H1 (cell line): ENCODE data around the gene PLEKHA3. TPM values are rescaled to one million over a fixed set of nuclear protein-coding genes. Genes with fewer than 3 reads are reported as not detected.

Experiments
- CTCF ChIA-PET: fragments of 300-600 bp; sonication (Branson Sonifier 250); formaldehyde crosslinking; loops from one replicate; lab custom pipeline; 2021; ENCODE audit not compliant: partially characterized antibody; lab: Charles Lee
- POLR2A ChIA-PET: fragments of 300-600 bp; sonication (Branson Sonifier 250); formaldehyde crosslinking; loops from one replicate; lab custom pipeline; 2021; ENCODE audit warnings: inconsistent platforms; ENCODE audit not compliant: partially characterized antibody; lab: Charles Lee
- DNase-seq, 2 experiments: peaks; one replicate each; pipeline versions ENCODE4 v3.0.0 to v3.0.0-alpha.2; 2010 to 2022; ENCODE audit warnings: low spot score in 2 of 2, low read depth in 1 of 2, mixed read lengths in 1 of 2
- FAIRE-seq: peaks from 2 replicates; lab custom pipeline; 2011; peaks lifted over from hg19 to GRCh38; lab: Jason Lieb, UNC
- H2AFZ ChIP-seq: 2 replicates; pipeline ENCODE4 v1.8.1; 2012; ENCODE audit warnings: low read length, inconsistent platforms
- H2AK5ac ChIP-seq: 2 replicates; pipeline ENCODE4 v1.6.1; 2013; ENCODE audit warnings: low read depth, low read length
- H2BK120ac ChIP-seq: replicated peaks from 2 replicates; pipeline ENCODE3; 2013; ENCODE audit warnings: low read depth, low read length, inconsistent platforms
- H2BK12ac ChIP-seq: 2 replicates; pipeline ENCODE4 v1.6.1; 2013; ENCODE audit warnings: low read depth, low read length
- H2BK15ac ChIP-seq: 2 replicates; pipeline ENCODE4 v1.6.1; 2013; ENCODE audit warnings: low read length
- H2BK20ac ChIP-seq: 2 replicates; pipeline ENCODE4 v1.6.1; 2013; ENCODE audit warnings: low read length
- H2BK5ac ChIP-seq: 2 replicates; pipeline ENCODE4 v1.6.1; 2013; ENCODE audit warnings: low read depth, low read length
- H3K14ac ChIP-seq: 2 replicates; pipeline ENCODE4 v1.6.1; 2013; ENCODE audit warnings: inconsistent platforms; ENCODE audit not compliant: insufficient read length
- H3K18ac ChIP-seq: 2 replicates; pipeline ENCODE4 v1.6.1; 2013; ENCODE audit warnings: low read length; ENCODE audit errors: extremely low read depth
- H3K23ac ChIP-seq: 2 replicates; pipeline ENCODE4 v1.6.1; 2013; ENCODE audit warnings: inconsistent platforms; ENCODE audit not compliant: insufficient read length
- H3K23me2 ChIP-seq: 2 replicates; pipeline ENCODE4 v1.6.1; 2013; ENCODE audit warnings: low read depth, low read length
- H3K27ac ChIP-seq: 2 replicates; pipeline ENCODE4 v1.6.1; 2011; ENCODE audit warnings: low read depth, low read length, inconsistent platforms
- H3K27me3 ChIP-seq, 4 experiments: replicated peaks in 1 of 4; 1 replicate in 1 of 4; 2 replicates in 3 of 4; pipeline versions ENCODE4 v1.6.1 to v1.8.1; 2011 to 2013; ENCODE audit warnings: low read length in 3 of 4, mild to moderate bottlenecking in 3 of 4, inconsistent platforms in 2 of 4, mixed read lengths in 2 of 4, moderate library complexity in 1 of 4; ENCODE audit not compliant: control insufficient read depth in 3 of 4, insufficient read depth in 3 of 4; ENCODE audit errors: extremely low read depth in 1 of 4
- H3K36me3 ChIP-seq, 4 experiments: 2 replicates each; pipeline versions ENCODE4 v1.6.1 to v1.8.1; 2011 to 2013; ENCODE audit warnings: mild to moderate bottlenecking in 4 of 4, low read length in 3 of 4, moderate library complexity in 2 of 4, control low read depth in 1 of 4, inconsistent platforms in 1 of 4; ENCODE audit not compliant: insufficient read depth in 4 of 4, control insufficient read depth in 2 of 4
- H3K4ac ChIP-seq: replicated peaks from 2 replicates; pipeline ENCODE3; 2013; ENCODE audit warnings: low read length, low read depth, mixed read lengths, inconsistent platforms; ENCODE audit not compliant: insufficient read length
- H3K4me1 ChIP-seq, 4 experiments: replicated peaks in 1 of 4; 1 replicate in 1 of 4; 2 replicates in 3 of 4; pipeline versions ENCODE4 v1.6.1 to v1.8.1; 2011 to 2013; ENCODE audit warnings: low read length in 3 of 4, inconsistent platforms in 2 of 4, mixed read lengths in 1 of 4; ENCODE audit not compliant: insufficient read depth in 4 of 4, control insufficient read depth in 3 of 4
- H3K4me2 ChIP-seq, 2 experiments: 2 replicates each; pipeline versions ENCODE4 v1.6.1 to v1.8.1; 2011 to 2013; ENCODE audit warnings: low read depth in 2 of 2, low read length in 2 of 2, control low read depth in 1 of 2, inconsistent platforms in 1 of 2, mild to moderate bottlenecking in 1 of 2; ENCODE audit not compliant: insufficient read depth in 1 of 2
- H3K4me3 ChIP-seq, 4 experiments: fragments of 200-600, 300-600 bp in 1 of 4; sonication (generic), shearing (Covaris generic), sonication (Bioruptor Twin) in 1 of 4; 2 replicates each; pipeline versions ENCODE4 v1.5.1 to v1.8.1; 2011 to 2016; ENCODE audit warnings: low read length in 4 of 4, low read depth in 3 of 4, control low read depth in 2 of 4, inconsistent platforms in 2 of 4, mild to moderate bottlenecking in 2 of 4, mixed read lengths in 1 of 4, moderate library complexity in 1 of 4; ENCODE audit not compliant: insufficient read depth in 2 of 4; ENCODE audit errors: extremely low read depth in 1 of 4
- H3K56ac ChIP-seq: replicated peaks from 2 replicates; pipeline ENCODE3; 2013; ENCODE audit warnings: low read depth, mild to moderate bottlenecking, mixed read lengths, low read length, inconsistent platforms; ENCODE audit not compliant: insufficient read length
- H3K79me1 ChIP-seq: 2 replicates; pipeline ENCODE4 v1.6.1; 2013; ENCODE audit warnings: low read depth, low read length, control low read depth
- H3K79me2 ChIP-seq, 2 experiments: 2 replicates each; pipeline versions ENCODE4 v1.6.1 to v1.8.1; 2012 to 2013; ENCODE audit warnings: low read length in 2 of 2, mild to moderate bottlenecking in 2 of 2, inconsistent platforms in 1 of 2; ENCODE audit not compliant: insufficient read depth in 2 of 2, control insufficient read depth in 1 of 2
- H3K9ac ChIP-seq, 4 experiments: replicated peaks in 1 of 4; 1 replicate in 1 of 4; 2 replicates in 3 of 4; pipeline versions ENCODE4 v1.6.1 to v1.8.1; 2011 to 2013; ENCODE audit warnings: low read depth in 3 of 4, low read length in 3 of 4, control low read depth in 2 of 4, mild to moderate bottlenecking in 2 of 4, moderate library complexity in 2 of 4, inconsistent platforms in 1 of 4; ENCODE audit errors: extremely low read depth in 1 of 4
- H3K9me3 ChIP-seq, 2 experiments: 2 replicates each; pipeline versions ENCODE4 v1.6.1 to v1.8.1; 2012 to 2013; ENCODE audit warnings: mild to moderate bottlenecking in 2 of 2, moderate library complexity in 2 of 2, control low read depth in 1 of 2, inconsistent platforms in 1 of 2, low read depth in 1 of 2, low read length in 1 of 2, mixed read lengths in 1 of 2; ENCODE audit not compliant: insufficient read depth in 2 of 2
- H4K20me1 ChIP-seq, 2 experiments: replicated peaks in 1 of 2; 2 replicates each; pipeline versions ENCODE3 to v1.8.1; 2011 to 2013; ENCODE audit warnings: inconsistent platforms in 2 of 2, low read length in 2 of 2, mild to moderate bottlenecking in 1 of 2; ENCODE audit not compliant: insufficient read depth in 2 of 2, control insufficient read depth in 1 of 2
- H4K5ac ChIP-seq: 2 replicates; pipeline ENCODE4 v1.6.1; 2013; ENCODE audit warnings: low read length, low read depth, mixed read lengths, inconsistent platforms; ENCODE audit not compliant: insufficient read length
- H4K8ac ChIP-seq: 2 replicates; pipeline ENCODE4 v1.8.0; 2013; ENCODE audit warnings: mild to moderate bottlenecking, moderate library complexity, low read length, inconsistent platforms; ENCODE audit not compliant: insufficient read depth; ENCODE audit errors: extremely low read depth
- H4K91ac ChIP-seq: replicated peaks from 2 replicates; pipeline ENCODE3; 2013; ENCODE audit warnings: low read length, mixed read lengths, inconsistent platforms; ENCODE audit not compliant: insufficient read length
- ASH2L ChIP-seq: fragments of 200-600, 300-600 bp; sonication (generic); IDR thresholded peaks from one replicate; pipeline ENCODE4 v1.7.1; 2017; ENCODE audit warnings: low read length
- BACH1 ChIP-seq: IDR thresholded peaks from 2 replicates; pipeline ENCODE4 v1.6.1; 2012; ENCODE audit warnings: low read length, improper control_type of control experiment
- BCL11A ChIP-seq, 2 experiments: IDR thresholded peaks; one replicate each; pipeline ENCODE4 v1.6.1; 2011; ENCODE audit warnings: low read depth in 2 of 2, low read length in 2 of 2, mild to moderate bottlenecking in 2 of 2
- CBX8 ChIP-seq: fragments of 300-800, 300-1000 bp; sonication (generic); IDR thresholded peaks from 2 replicates; pipeline ENCODE4 v1.7.1; 2016; ENCODE audit warnings: low read depth, low read length, borderline replicate concordance
- CTCF ChIP-seq, 3 experiments: IDR thresholded peaks; 1 replicate in 2 of 3; 2 replicates in 1 of 3; pipeline versions ENCODE4 v1.5.1 to v1.6.1; 2011; ENCODE audit warnings: low read length in 3 of 3, mild to moderate bottlenecking in 3 of 3, inconsistent platforms in 2 of 3, low read depth in 1 of 3, moderate library complexity in 1 of 3; ENCODE audit not compliant: insufficient read depth in 1 of 3; ENCODE audit errors: control extremely low read depth in 1 of 3
- GABPA ChIP-seq: IDR thresholded peaks from 2 replicates; pipeline ENCODE4 v1.6.1; 2011; ENCODE audit warnings: mild to moderate bottlenecking, low read length, moderate library complexity, borderline replicate concordance; ENCODE audit not compliant: insufficient read depth
- GTF2F1 ChIP-seq: IDR thresholded peaks from 2 replicates; pipeline ENCODE4 v1.6.1; 2012; ENCODE audit warnings: low read depth, low read length, improper control_type of control experiment, borderline replicate concordance
- HDAC6 ChIP-seq: IDR thresholded peaks from one replicate; pipeline ENCODE4 v1.7.1; 2012; ENCODE audit warnings: low read depth, mild to moderate bottlenecking, inconsistent platforms, low read length, moderate library complexity
- POLR2AphosphoS5 ChIP-seq: IDR thresholded peaks from 2 replicates; pipeline ENCODE4 v1.6.1; 2011; ENCODE audit warnings: low read depth, low read length
- RBBP5 ChIP-seq: IDR thresholded peaks from 2 replicates; pipeline ENCODE4 v1.7.1; 2012; ENCODE audit warnings: low read depth, mild to moderate bottlenecking, inconsistent platforms, low read length, moderate library complexity, borderline replicate concordance
- SUZ12 ChIP-seq: fragments of 200-600 bp; sonication (generic); IDR thresholded peaks from 2 replicates; pipeline ENCODE4 v1.6.1; 2012; ENCODE audit warnings: mild to moderate bottlenecking, inconsistent platforms, low read length, moderate library complexity, mixed read lengths
- TAF7 ChIP-seq: optimal IDR thresholded peaks from 2 replicates; pipeline ENCODE3; 2011; ENCODE audit warnings: low read depth, mild to moderate bottlenecking, inconsistent platforms, low read length, moderate library complexity, borderline replicate concordance
- WGBS, 2 experiments: shearing (Covaris generic) in 1 of 2; methylation state at CpG; one replicate each; pipeline versions ENCODE4 v1.1.6 to v1.1.7; 2013 to 2015; ENCODE audit warnings: low lambda C conversion rate in 2 of 2, mixed read lengths in 2 of 2, inconsistent platforms in 1 of 2, low coverage in 1 of 2, missing lambda C conversion rate in 1 of 2; ENCODE audit not compliant: insufficient replicate concordance in 2 of 2, insufficient coverage in 1 of 2, insufficient read length in 1 of 2; ENCODE audit errors: extremely low coverage in 1 of 2, missing lambda C conversion rate in 1 of 2; 5-methylcytosine and 5-hydroxymethylcytosine counted together
- polyA plus RNA-seq, 7 experiments: library from polyadenylated mRNA; depleted of rRNA in 3 of 7; stranded (reverse) in 5 of 7; unstranded in 2 of 7; fragments of >200 nt in 5 of 7; fragments of 200-250 nt in 2 of 7; gene quantifications; 1 replicate in 5 of 7; 2 replicates in 1 of 7; 4 replicates in 1 of 7; pipeline versions ENCODE4 v1.2.1 to v1.2.3, GENCODE V29; 2011 to 2013; ENCODE audit warnings: missing spikeins in 2 of 7, mixed read lengths in 2 of 7
- total RNA-seq: library from RNA; stranded (reverse); fragmentation: NEBNext Ultra II Directional; extraction: Animal tissue kit (Norgen Biotek cat#: 25700); gene quantifications from 2 replicates; pipeline ENCODE4 v1.2.1, GENCODE V29; 2021

Gene PLEKHA3
- total and polyA plus RNA-seq, 2 of the 8 experiments (the other 6 are each of a cell fraction or from before 2014, with no cell fraction given), result 1.9 to 20.1 TPM

GRCh38 chr2:178510384-178510783 lies 30.1 kb downstream of the PLEKHA3 start:
- DNase-seq (no peak), FAIRE-seq (no peak)
- Histone ChIP-seq H3K4ac (no peak overlapping the region), H3K27me3 (no peaks in the 10 kb centered on the region), H2AFZ (no peak overlapping the region), H3K36me3 (no peaks in the 10 kb centered on the region), H3K79me2 (no peaks in the 10 kb centered on the region), H2BK15ac (no peak overlapping the region), H3K9me3 (no peaks in the 10 kb centered on the region), H2BK120ac (no peak overlapping the region), H3K14ac (no peak overlapping the region), H4K5ac (no peak overlapping the region), H3K23ac (no peak overlapping the region), H4K91ac (no peak overlapping the region), H3K18ac (no peak overlapping the region), H3K4me1 (peaks cover 0 to 3% (median 0%) of the 10 kb centered on the region in 4 experiments; a peak in 2 of 7 replicates), H3K4me3 (no peak overlapping the region), H3K23me2 (no peaks in the 10 kb centered on the region), H3K4me2 (no peak overlapping the region), H2AK5ac (no peak overlapping the region), H3K9ac (no peak overlapping the region), H3K79me1 (no peaks in the 10 kb centered on the region), H3K27ac (no peak overlapping the region), H2BK12ac (no peak overlapping the region), H2BK5ac (no peak overlapping the region), H4K20me1 (no peaks in the 10 kb centered on the region), H4K8ac (no peak overlapping the region), H2BK20ac (no peak overlapping the region), H3K56ac (no peak overlapping the region)
- ChIA-PET POLR2A (no interaction called here), CTCF (interaction anchor here (1.2 kb wide), 1 partner anchor 12 kb away, joined by 5 read pairs; no protein-coding TSS in a partner anchor)
- WGBS, 2 experiments, result 86% methylated on average over 6 of the region's 6 CpGs; no CpG with 5 or more reads in 1 of the 2 experiments
- TF ChIP-seq GTF2F1 (no peak), GABPA (no peak), HDAC6 (no peak), CBX8 (no peak), ASH2L (no peak), POLR2AphosphoS5 (no peak), BACH1 (no peak), CTCF (IDR thresholded peaks at IDR 0.05; ENCODE audit: control extremely low read depth in 1 of 3, insufficient read depth in 1 of 3, low read depth in 1 of 3, low read length in 3 of 3) (no peak), TAF7 (no peak), RBBP5 (no peak), SUZ12 (no peak), BCL11A (IDR thresholded peaks at IDR 0.05; ENCODE audit: low read depth in 2 of 2, low read length in 2 of 2) (no peak)
